Psoas muscle (tissue), 8 donors: ENCODE results near the gene TCF20. TPM values are rescaled to one million over a fixed set of nuclear protein-coding genes. Genes with fewer than 3 reads are reported as not detected.

Experiments
- ATAC-seq, 4 donors: fragments of 200-7000 bp; cut with Tn5 transposase; one replicate each; pipeline ENCODE4 v1.9.1; 2020; ENCODE audit warnings: moderate library complexity in 3 of 4, mild to moderate bottlenecking in 2 of 4
- DNase-seq, 2 donors: peaks; one replicate each; pipeline ENCODE4 v3.0.0-alpha.2; 2020
- H3K27ac ChIP-seq: fragments of 200-600 bp; one replicate; pipeline ENCODE4 v1.8.0; 2022
- H3K27me3 ChIP-seq, 3 donors: fragments of 200-600 bp in 1 of 3; one replicate each; pipeline versions ENCODE4 v1.6.1 to v1.8.0; 2013 to 2022; ENCODE audit warnings: low read length in 2 of 3, mild to moderate bottlenecking in 2 of 3, moderate library complexity in 1 of 3; ENCODE audit not compliant: insufficient read depth in 3 of 3
- H3K36me3 ChIP-seq, 2 donors: fragments of 200-600 bp in 1 of 2; one replicate each; pipeline versions ENCODE4 v1.6.1 to v1.8.0; 2013 to 2022; ENCODE audit warnings: low read depth in 1 of 2, mild to moderate bottlenecking in 1 of 2, moderate library complexity in 1 of 2; ENCODE audit not compliant: insufficient read depth in 1 of 2
- H3K4me1 ChIP-seq: fragments of 200-600 bp; one replicate; pipeline ENCODE4 v1.8.0; 2022
- H3K4me3 ChIP-seq: fragments of 200-600 bp; one replicate; pipeline ENCODE4 v1.8.0; 2022; ENCODE audit warnings: mild to moderate bottlenecking
- H3K9me3 ChIP-seq: fragments of 200-600 bp; one replicate; pipeline ENCODE4 v1.8.0; 2022
- WGBS, 3 donors: extraction: QIAGEN DNeasy Blood & Tissue Kit; methylation state at CpG; one replicate each; pipeline versions ENCODE4 v1.1.6 to v1.1.7; 2013; 5-methylcytosine and 5-hydroxymethylcytosine counted together
- intact Hi-C, 2 donors: fragments of 100-400 bp; cut with DNase I; formaldehyde crosslinking; loops; one replicate each; pipeline versions ENCODE4 v1.11.0 to v1.14.2; 2022
- long read RNA-seq, 2 donors: library from polyadenylated mRNA; unstranded; transcript quantifications; one replicate each; pipeline ENCODE4 v2.0.0, GENCODE V29; 2021
- polyA plus RNA-seq, 3 donors: library from polyadenylated mRNA; stranded (reverse); fragments of 200-250 nt; gene quantifications; one replicate each; pipeline ENCODE4 v1.2.3, GENCODE V29; 2013
- total RNA-seq, 4 donors: library from RNA; stranded (reverse); fragmentation: NEBNext Ultra II Directional in 2 of 4; extraction: Animal tissue kit (Norgen Biotek cat#: 25700) in 2 of 4; gene quantifications; one replicate each; pipeline versions ENCODE4 v1.2.1 to v1.2.4, GENCODE V29; 2021 to 2023
- TF ChIP-seq, protein P1 (sequence below): fragments of 200-600 bp; IDR thresholded peaks from one replicate; pipeline ENCODE4 v1.8.0; 2022; ENCODE audit warnings: antibody characterized with exemption
- donor health status: healthy with polysubstance abuse.
- donor health status: DM: no; HTN: no; CAD: no; lungs with moderate emphysema.
- donor health status: Bipolar disorder and iron deficiency.
- donor health status: healthy.
- donor health status: DM: yes; HTN: yes; CAD: no.
- donor health status: DM: no; HTN: no; CAD: no.
- donor health status: DM: no; HTN: no; CAD: no.
- donor health status: DM: yes; HTN: yes; CAD: no.

TCF20 gene
- total RNA-seq (10 to 100 TPM; 10.1 to 14.9 (median 12.1) TPM), polyA plus RNA-seq (1 to 10 TPM; 3.2 to 9.5 (median 5.5) TPM)
- long read RNA-seq, donor 1, full-length matches to known transcripts: 4 of 4 reads
- long read RNA-seq, donor 1, partial matches to known transcripts: 0 of 4 reads
- long read RNA-seq, donor 1, other reads (novel, unspliced or antisense): 0 of 4 reads
- long read RNA-seq, donor 2, full-length matches to known transcripts: 1 of 9 reads
- long read RNA-seq, donor 2, partial matches to known transcripts: 0 of 9 reads
- long read RNA-seq, donor 2, other reads (novel, unspliced or antisense): 8 of 9 reads

DNA sequence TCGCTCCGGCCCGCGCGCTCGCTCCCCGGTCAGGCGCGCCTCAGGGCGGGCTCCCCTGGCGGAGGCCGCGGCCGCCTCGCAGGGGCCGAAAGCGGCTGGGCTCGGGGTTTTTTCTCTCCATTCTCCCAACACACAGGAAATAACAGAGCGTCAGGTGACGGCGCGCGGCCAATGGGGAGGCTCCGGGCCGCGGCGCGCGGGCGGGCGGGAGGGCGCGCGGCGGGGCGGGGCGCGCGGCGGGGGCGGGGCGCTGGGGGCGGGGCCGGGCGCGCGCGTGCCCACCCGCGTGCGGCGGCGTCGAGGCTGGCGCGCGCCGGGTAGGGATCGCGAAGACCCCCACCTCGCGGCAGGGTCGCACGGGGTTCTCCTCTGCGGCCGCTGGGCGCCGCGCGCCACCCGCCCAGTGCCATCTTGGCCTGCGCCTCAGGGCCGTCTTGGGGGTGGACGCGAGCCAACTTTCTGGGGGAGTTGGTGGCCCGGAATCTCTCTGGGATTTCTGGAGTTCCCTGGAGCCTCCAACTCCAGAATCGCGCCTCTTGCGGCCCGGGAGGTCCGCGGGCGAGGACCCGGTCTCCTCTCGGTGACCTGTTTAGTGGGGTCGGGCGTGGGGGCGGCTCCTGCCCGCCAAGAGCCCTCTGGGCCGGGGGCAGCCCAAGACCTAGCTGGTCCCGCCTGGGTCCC, at the start of gene TCF20:
TCF20 (minus strand) TSS at position 144 of the 681 bp plus-strand sequence. CDS start 55,348 bp downstream, outside the sequence.
- peak within 1 kb of the TSS; percentile 77 for H3K27ac ChIP-seq
- TF ChIP-seq, protein P1, sequence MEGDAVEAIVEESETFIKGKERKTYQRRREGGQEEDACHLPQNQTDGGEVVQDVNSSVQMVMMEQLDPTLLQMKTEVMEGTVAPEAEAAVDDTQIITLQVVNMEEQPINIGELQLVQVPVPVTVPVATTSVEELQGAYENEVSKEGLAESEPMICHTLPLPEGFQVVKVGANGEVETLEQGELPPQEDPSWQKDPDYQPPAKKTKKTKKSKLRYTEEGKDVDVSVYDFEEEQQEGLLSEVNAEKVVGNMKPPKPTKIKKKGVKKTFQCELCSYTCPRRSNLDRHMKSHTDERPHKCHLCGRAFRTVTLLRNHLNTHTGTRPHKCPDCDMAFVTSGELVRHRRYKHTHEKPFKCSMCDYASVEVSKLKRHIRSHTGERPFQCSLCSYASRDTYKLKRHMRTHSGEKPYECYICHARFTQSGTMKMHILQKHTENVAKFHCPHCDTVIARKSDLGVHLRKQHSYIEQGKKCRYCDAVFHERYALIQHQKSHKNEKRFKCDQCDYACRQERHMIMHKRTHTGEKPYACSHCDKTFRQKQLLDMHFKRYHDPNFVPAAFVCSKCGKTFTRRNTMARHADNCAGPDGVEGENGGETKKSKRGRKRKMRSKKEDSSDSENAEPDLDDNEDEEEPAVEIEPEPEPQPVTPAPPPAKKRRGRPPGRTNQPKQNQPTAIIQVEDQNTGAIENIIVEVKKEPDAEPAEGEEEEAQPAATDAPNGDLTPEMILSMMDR: no peak
- peak; percentile 83 to 88 for DNase-seq
- H3K4me3 ChIP-seq: peak within 1 kb of the TSS; percentile 97
- intact Hi-C loops: loop anchor here in 1 of 2 donors (5.0 kb wide), 1 partner anchor 167 kb away; no protein-coding TSS in a partner anchor
- WGBS, 3 donors: 4 to 12% (median 9%) methylated on average over 24 to 91 of the region's 91 CpGs
- no peaks in the 10 kb centered on the region for H3K27me3 ChIP-seq
- H3K9me3 ChIP-seq: no peaks in the 10 kb centered on the region
- no peaks in the 10 kb centered on the region for H3K36me3 ChIP-seq
- H3K4me1 ChIP-seq: peaks cover 8% of the 10 kb centered on the region
- ATAC-seq: peak; percentile 73 to 85 (median 82)

DNA sequence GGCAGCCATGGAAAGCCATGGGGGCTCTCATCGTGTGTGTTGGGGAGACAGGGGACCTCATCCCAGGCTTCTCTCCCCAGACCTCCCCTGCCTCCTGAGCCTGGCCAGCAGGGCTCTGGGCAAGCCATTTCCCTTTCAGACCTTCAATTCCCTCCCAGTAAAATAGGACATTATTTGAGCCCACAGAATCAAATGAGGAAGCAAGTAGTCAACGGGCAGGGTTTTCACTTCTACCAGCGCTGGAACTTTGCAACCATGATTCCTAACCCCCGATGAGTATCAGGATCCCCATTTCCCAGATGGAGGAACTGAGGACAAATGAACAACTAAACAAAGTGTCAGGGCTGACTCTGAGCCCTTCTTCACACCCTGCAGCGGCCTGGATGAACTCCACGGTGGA, 48.9 kb upstream of the TCF20 start:
- no peak for ATAC-seq
- H3K4me1 ChIP-seq: no peaks in the 10 kb centered on the region
- TF ChIP-seq, protein P1: no peak
- H3K36me3 ChIP-seq: no peaks in the 10 kb centered on the region
- no peak overlapping the region for H3K4me3 ChIP-seq
- DNase-seq: no peak
- WGBS, 3 donors: 72 to 75% (median 74%) methylated on average over 6 of the region's 6 CpGs
- H3K27ac ChIP-seq: no peak overlapping the region
- H3K9me3 ChIP-seq: no peaks in the 10 kb centered on the region
- H3K27me3 ChIP-seq: peaks cover 0 to 9% (median 9%) of the 10 kb centered on the region in 3 donors
- intact Hi-C loops: no loop called here

DNA sequence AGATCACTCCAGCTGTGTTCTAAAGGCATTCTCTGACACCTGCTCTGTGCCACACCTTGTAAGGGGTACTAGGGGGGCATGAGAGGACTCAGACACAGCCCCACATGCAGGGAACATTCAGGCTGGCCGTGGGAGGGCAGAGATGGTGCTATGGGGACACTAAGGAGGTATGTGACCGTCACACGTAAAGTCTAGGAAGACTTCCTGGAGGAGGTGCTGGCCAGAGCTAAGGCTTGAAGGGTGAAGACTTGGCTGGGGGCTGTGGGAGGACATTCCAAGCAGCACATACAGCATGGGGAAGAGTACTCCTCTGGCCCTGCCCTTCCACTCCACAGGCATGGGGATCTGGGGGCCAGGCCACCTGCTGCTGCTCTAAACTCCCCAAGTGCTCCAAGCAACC, 48.5 kb upstream of the TCF20 start:
- WGBS, 3 donors: 80% methylated on average over 3 of the region's 3 CpGs
- no peak for DNase-seq

DNA sequence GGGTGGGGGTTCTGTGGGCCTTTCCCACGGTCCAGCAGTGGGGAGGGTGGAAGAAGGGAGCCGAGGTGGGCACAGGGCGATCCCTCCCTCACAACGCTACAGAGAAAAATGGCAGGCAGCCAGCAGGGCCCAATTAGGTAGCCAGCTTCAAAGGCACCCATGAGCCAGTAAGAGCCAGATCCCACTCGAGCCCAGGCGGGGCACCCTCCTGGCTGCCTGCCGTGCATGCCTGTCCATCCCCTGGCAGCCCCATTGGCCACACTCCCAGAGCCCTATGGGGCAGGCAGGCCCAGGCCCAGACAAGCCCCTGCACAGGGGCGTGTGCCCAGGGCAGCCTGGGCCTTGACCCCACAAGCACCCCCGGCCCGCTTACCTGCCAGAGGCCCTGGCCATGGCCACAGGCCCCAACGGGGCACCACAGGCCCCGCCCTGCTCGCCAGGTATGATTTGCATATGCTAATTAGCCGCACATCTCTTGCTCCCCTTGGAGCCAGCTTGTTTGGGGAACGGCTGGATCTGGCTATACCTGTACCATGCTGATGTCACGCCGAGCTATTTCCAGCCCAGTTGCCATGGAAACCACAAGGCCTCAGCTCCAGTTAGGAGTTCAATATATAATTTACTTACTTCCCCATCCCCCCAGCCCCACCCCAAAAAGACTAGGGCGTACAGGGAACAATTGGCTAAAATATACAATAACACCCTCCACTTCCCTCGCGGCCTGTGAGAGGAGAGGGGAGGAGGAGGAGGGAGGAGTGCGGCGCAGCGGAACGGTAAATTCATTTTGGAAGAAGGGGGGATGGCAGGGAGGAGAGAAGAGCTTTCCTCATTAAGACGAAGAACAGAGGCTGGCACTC, 47.5 kb upstream of the TCF20 start:
- intact Hi-C loops: no loop called here
- no peaks in the 10 kb centered on the region for H3K9me3 ChIP-seq
- no peak overlapping the region for H3K27ac ChIP-seq
- DNase-seq: no peak
- peaks cover 0 to 15% (median 9%) of the 10 kb centered on the region in 3 donors for H3K27me3 ChIP-seq
- H3K4me1 ChIP-seq: no peaks in the 10 kb centered on the region
- no peak overlapping the region for H3K4me3 ChIP-seq
- 66 to 70% (median 70%) methylated on average over 22 to 25 of the region's 25 CpGs for WGBS, 3 donors
- TF ChIP-seq, protein P1: no peak
- H3K36me3 ChIP-seq: no peaks in the 10 kb centered on the region
- ATAC-seq: no peak

More for the DNA sequence above, 48.5 kb upstream of the TCF20 start:
- H3K36me3 ChIP-seq: no peaks in the 10 kb centered on the region
- ATAC-seq: no peak
- peaks cover 0 to 9% (median 9%) of the 10 kb centered on the region in 3 donors for H3K27me3 ChIP-seq
- H3K9me3 ChIP-seq: no peaks in the 10 kb centered on the region
- TF ChIP-seq, protein P1: no peak
- H3K4me1 ChIP-seq: no peaks in the 10 kb centered on the region
- intact Hi-C loops: no loop called here
- no peak overlapping the region for H3K27ac ChIP-seq
- no peak overlapping the region for H3K4me3 ChIP-seq
